GM19043 (cell line): ENCODE data around the gene TEX11.

Source experiments
- ATAC-seq: cut with Tn5 transposase; IDR thresholded peaks from one replicate; pipeline ENCODE4 v1.9.1; 2021; ENCODE audit warnings: low read depth; ENCODE audit not compliant: unreplicated experiment

Gene TEX11

GRCh38 chrX:70504772-70505450 is 403.6 kb downstream of the TEX11 start:
- no peak for ATAC-seq

GRCh38 chrX:70500826-70501225 is 407.7 kb downstream of the TEX11 start:
- no peak for ATAC-seq

- ATAC-seq: no peak
These were observed 410.4 kb downstream of the TEX11 start for GRCh38 chrX:70498129-70498528.

- no peak for ATAC-seq
These were observed 411.5 kb downstream of the TEX11 start for GRCh38 chrX:70497026-70497425.

GRCh38 chrX:70496491-70496890 is 412.0 kb downstream of the TEX11 start:
- ATAC-seq: no peak

- no peak for ATAC-seq
These were observed 414.1 kb downstream of the TEX11 start for GRCh38 chrX:70494441-70494840.

- no peak for ATAC-seq
These were observed 419.7 kb downstream of the TEX11 start for GRCh38 chrX:70488856-70489255.

- ATAC-seq: no peak
These were observed 423.0 kb downstream of the TEX11 start for GRCh38 chrX:70485466-70485865.

GRCh38 chrX:70482300-70482699 is 426.2 kb downstream of the TEX11 start:
- ATAC-seq: no peak

- no peak for ATAC-seq
These were observed 426.8 kb downstream of the TEX11 start for GRCh38 chrX:70481471-70482270.

- no peak for ATAC-seq
These were observed 427.9 kb downstream of the TEX11 start for GRCh38 chrX:70480660-70481018.

- no peak for ATAC-seq
These were observed 428.4 kb downstream of the TEX11 start for GRCh38 chrX:70479922-70480659.

GRCh38 chrX:70479247-70479921 is 429.1 kb downstream of the TEX11 start:
- ATAC-seq: no peak
